Sigmoid colon (tissue), 7 donors: ENCODE measurements around the gene SLC22A13. TPM values are rescaled to one million over a fixed set of nuclear protein-coding genes. Genes with fewer than 3 reads are reported as not detected.

ENCODE experiments used
- DNase-seq: peaks from one replicate; pipeline ENCODE4 v3.0.0-alpha.2; 2019
- H3K27ac ChIP-seq, 4 donors: fragments of 200-600 bp; sonication (generic); one replicate each; pipeline ENCODE4 v1.5.1; 2016 to 2019; ENCODE audit warnings: mild to moderate bottlenecking in 1 of 4
- H3K27me3 ChIP-seq, 3 donors: fragments of 200-600 bp; sonication (generic); one replicate each; pipeline ENCODE4 v1.5.1; 2019; ENCODE audit warnings: mild to moderate bottlenecking in 1 of 3
- H3K36me3 ChIP-seq, 4 donors: fragments of 200-600 bp; sonication (generic); one replicate each; pipeline ENCODE4 v1.5.1; 2016 to 2019
- H3K4me1 ChIP-seq, 4 donors: fragments of 200-600 bp; sonication (generic); one replicate each; pipeline ENCODE4 v1.5.1; 2017 to 2019
- H3K4me3 ChIP-seq, 4 donors: fragments of 200-600 bp; sonication (generic); one replicate each; pipeline ENCODE4 v1.5.1; 2017 to 2019; ENCODE audit warnings: mild to moderate bottlenecking in 2 of 4, moderate library complexity in 1 of 4
- H3K9me3 ChIP-seq, 4 donors: fragments of 200-600 bp in 3 of 4; sonication (generic) in 3 of 4; one replicate each; pipeline versions ENCODE4 v1.5.1 to v1.6.1; 2013 to 2019
- CTCF ChIP-seq, 4 experiments: fragments of 450-650 bp in 3 of 4; fragments of 200-600 bp in 1 of 4; IDR thresholded peaks; one replicate each; pipeline ENCODE4 v1.5.1; 2016 to 2019; ENCODE audit warnings: antibody characterized with exemption in 4 of 4, mild to moderate bottlenecking in 3 of 4, moderate library complexity in 2 of 4
- EP300 ChIP-seq, 4 donors: sonication (generic); formaldehyde crosslinking; IDR thresholded peaks; one replicate each; pipeline ENCODE4 v1.6.1; 2017; ENCODE audit warnings: antibody characterized with exemption in 4 of 4
- POLR2A ChIP-seq, 2 donors: fragments of 450-650 bp; IDR thresholded peaks; one replicate each; pipeline ENCODE4 v1.6.1; 2016; ENCODE audit warnings: antibody characterized with exemption in 2 of 2, mild to moderate bottlenecking in 2 of 2, moderate library complexity in 2 of 2
- POLR2AphosphoS5 ChIP-seq, 4 donors: sonication (generic); formaldehyde crosslinking; IDR thresholded peaks; one replicate each; pipeline ENCODE4 v1.6.1; 2017; ENCODE audit warnings: antibody characterized with exemption in 4 of 4
- WGBS, 2 donors: extraction: QIAGEN DNeasy Blood & Tissue Kit; methylation state at CpG; one replicate each; pipeline ENCODE4 v1.1.7; 2013; 5-methylcytosine and 5-hydroxymethylcytosine counted together
- intact Hi-C: fragments of 100-400 bp; cut with DNase I; formaldehyde crosslinking; loops from one replicate; pipeline ENCODE4 v1.15.1; 2023
- polyA plus RNA-seq, 3 donors: library from polyadenylated mRNA; stranded (reverse); fragments of 200-250 nt; gene quantifications; one replicate each; pipeline ENCODE4 v1.2.3, GENCODE V29; 2013
- total RNA-seq, 4 donors: library from RNA; depleted of rRNA; stranded (reverse); fragments of >200 nt; gene quantifications; one replicate each; pipeline ENCODE4 v1.1.0, GENCODE V29; 2016
- donor health status: healthy with polysubstance abuse.
- donor health status: Bipolar disorder and iron deficiency.
- donor health status: healthy.

Gene SLC22A13
- total and polyA plus RNA-seq, 7 donors = 0.17 to 2.1 TPM; not detected in 5

GRCh38 chr3:38267662-38268061 is 2.0 kb downstream of the SLC22A13 start:
- Histone ChIP-seq H3K27me3 (no peaks in the 10 kb centered on the region), H3K27ac (no peak overlapping the region), H3K36me3 (peaks cover 0 to 4% (median 1%) of the 10 kb centered on the region in 4 donors), H3K4me1 (no peaks in the 10 kb centered on the region), H3K4me3 (no peak overlapping the region), H3K9me3 (no peaks in the 10 kb centered on the region)
- no peak for TF ChIP-seq CTCF (IDR thresholded peaks at IDR 0.05)
- no peak for TF ChIP-seq POLR2A (IDR thresholded peaks at IDR 0.05)
- no peak for TF ChIP-seq EP300 (IDR thresholded peaks at IDR 0.05)
- no peak for TF ChIP-seq POLR2AphosphoS5 (IDR thresholded peaks at IDR 0.05)
- 51 to 87% methylated on average over 2 of the region's 2 CpGs for WGBS, 2 donors
- intact Hi-C loops = no loop called here
- no peak for DNase-seq

GRCh38 chr3:38268087-38268486 is 2.5 kb downstream of the SLC22A13 start:
- Histone ChIP-seq H3K27me3 (no peaks in the 10 kb centered on the region), H3K27ac (no peak overlapping the region), H3K4me3 (no peak overlapping the region), H3K36me3 (peaks cover 0 to 4% (median 1%) of the 10 kb centered on the region in 4 donors), H3K9me3 (no peaks in the 10 kb centered on the region), H3K4me1 (no peaks in the 10 kb centered on the region)
- TF ChIP-seq POLR2A (IDR thresholded peaks at IDR 0.05) (no peak), POLR2AphosphoS5 (IDR thresholded peaks at IDR 0.05) (no peak), CTCF (IDR thresholded peaks at IDR 0.05) (no peak), EP300 (IDR thresholded peaks at IDR 0.05) (no peak)
- intact Hi-C loops = no loop called here
- DNase-seq = no peak
- WGBS, 2 donors = 58 to 86% methylated on average over 5 of the region's 5 CpGs

GRCh38 chr3:38268522-38268921 is 2.9 kb downstream of the SLC22A13 start:
- H3K36me3 ChIP-seq = peaks cover 0 to 4% (median 1%) of the 10 kb centered on the region in 4 donors
- intact Hi-C loops = no loop called here
- H3K4me1 ChIP-seq = no peaks in the 10 kb centered on the region
- DNase-seq = no peak
- no peaks in the 10 kb centered on the region for H3K27me3 ChIP-seq
- no peak overlapping the region for H3K27ac ChIP-seq
- TF ChIP-seq POLR2AphosphoS5 (IDR thresholded peaks at IDR 0.05) = no peak
- TF ChIP-seq CTCF (IDR thresholded peaks at IDR 0.05) = no peak
- no peak for TF ChIP-seq EP300 (IDR thresholded peaks at IDR 0.05)
- TF ChIP-seq POLR2A (IDR thresholded peaks at IDR 0.05) = no peak
- 38 to 46% methylated on average over 1 of the region's 1 CpG for WGBS, 2 donors
- H3K9me3 ChIP-seq = no peaks in the 10 kb centered on the region
- H3K4me3 ChIP-seq = no peak overlapping the region

GRCh38 chr3:38270606-38271005 is 5.0 kb downstream of the SLC22A13 start:
- Histone ChIP-seq H3K4me3 (no peak overlapping the region), H3K27me3 (no peaks in the 10 kb centered on the region), H3K27ac (no peak overlapping the region), H3K36me3 (peaks cover 0 to 4% (median 0%) of the 10 kb centered on the region in 4 donors), H3K9me3 (no peaks in the 10 kb centered on the region), H3K4me1 (no peaks in the 10 kb centered on the region)
- TF ChIP-seq CTCF (IDR thresholded peaks at IDR 0.05) = no peak
- no peak for TF ChIP-seq POLR2A (IDR thresholded peaks at IDR 0.05)
- TF ChIP-seq POLR2AphosphoS5 (IDR thresholded peaks at IDR 0.05) = no peak
- no peak for TF ChIP-seq EP300 (IDR thresholded peaks at IDR 0.05)
- intact Hi-C loops = no loop called here
- no peak for DNase-seq
- 87 to 93% methylated on average over 3 of the region's 3 CpGs for WGBS, 2 donors

GRCh38 chr3:38271553-38271952 is 5.9 kb downstream of the SLC22A13 start:
- TF ChIP-seq CTCF (IDR thresholded peaks at IDR 0.05) (no peak), POLR2AphosphoS5 (IDR thresholded peaks at IDR 0.05) (no peak)
- no peaks in the 10 kb centered on the region for H3K27me3 ChIP-seq
- H3K36me3 ChIP-seq = no peaks in the 10 kb centered on the region
- no peak overlapping the region for H3K4me3 ChIP-seq
- WGBS, 2 donors = 96 to 97% methylated on average over 5 of the region's 5 CpGs
- intact Hi-C loops = no loop called here
- no peak for DNase-seq
- no peak overlapping the region for H3K27ac ChIP-seq
- H3K9me3 ChIP-seq = no peaks in the 10 kb centered on the region
- no peaks in the 10 kb centered on the region for H3K4me1 ChIP-seq
